Right kidney (tissue), 1 donor: ENCODE results near the gene GRB2.
A peak's percentile ranks its signal among the peaks of the same experiment; 100 is the strongest.

Source experiments
- DNase-seq: peaks from one replicate; pipeline ENCODE4 v3.0.0-alpha.2; 2016

Gene GRB2

GRCh38 chr17:75417054-75417580 lies 11.6 kb upstream of the GRB2 start:
- DNase-seq, result no peak

- no peak for DNase-seq
These were observed 10.5 kb upstream of the GRB2 start for GRCh38 chr17:75416006-75416405.

- no peak for DNase-seq
These were observed 9.0 kb upstream of the GRB2 start for GRCh38 chr17:75414488-75414887.

GRCh38 chr17:75412455-75413317 lies 7.2 kb upstream of the GRB2 start:
- DNase-seq, result peak; percentile 54

- DNase-seq, result no peak
These were observed 6.0 kb upstream of the GRB2 start for GRCh38 chr17:75411328-75412067.

- DNase-seq, result no peak
These were observed 4.7 kb upstream of the GRB2 start for GRCh38 chr17:75410141-75410540.

- DNase-seq, result no peak
These were observed 2.3 kb upstream of the GRB2 start for GRCh38 chr17:75407655-75408352.

- peak; percentile 19 for DNase-seq
These were observed 741 bp upstream of the GRB2 start for GRCh38 chr17:75406222-75406615.

- DNase-seq, result no peak
These were observed 630 bp downstream of the GRB2 start for GRCh38 chr17:75404731-75405364.

- peak; percentile 51 for DNase-seq
These were observed 1.2 kb downstream of the GRB2 start for GRCh38 chr17:75404223-75404730.

GRCh38 chr17:75403131-75403530 lies 2.3 kb downstream of the GRB2 start:
- DNase-seq, result no peak

GRCh38 chr17:75402026-75402425 lies 3.5 kb downstream of the GRB2 start:
- no peak for DNase-seq

GRCh38 chr17:75400326-75400939 lies 5.0 kb downstream of the GRB2 start:
- DNase-seq, result no peak

- DNase-seq, result no peak
These were observed 7.2 kb downstream of the GRB2 start for GRCh38 chr17:75398279-75398678.

GRCh38 chr17:75397217-75397616 lies 8.3 kb downstream of the GRB2 start:
- no peak for DNase-seq

GRCh38 chr17:75396796-75397195 lies 8.7 kb downstream of the GRB2 start:
- no peak for DNase-seq

- DNase-seq, result no peak
These were observed 9.5 kb downstream of the GRB2 start for GRCh38 chr17:75396025-75396424.

GRCh38 chr17:75394332-75394918 lies 11.1 kb downstream of the GRB2 start:
- DNase-seq, result no peak

- peak; percentile 86 for DNase-seq
These were observed 11.8 kb downstream of the GRB2 start for GRCh38 chr17:75393523-75394331.

GRCh38 chr17:75392559-75392958 lies 12.9 kb downstream of the GRB2 start:
- DNase-seq, result no peak
